ENCODE data around the gene PIH1D1. TPM values are rescaled to one million over a fixed set of nuclear protein-coding genes. Genes with fewer than 3 reads are reported as not detected.
A peak's percentile ranks its signal among the peaks of the same experiment; 100 is the strongest.

PIH1D1 gene
- total RNA-seq (10 to 100 TPM; 45.0 to 74.7 TPM), polyA plus RNA-seq (100 to 1,000 TPM in 1 of 2 donors, 10 to 100 TPM in 1; 53.7 to 124 TPM)
- long read RNA-seq, donor 1, transcript PIH1D1-201 (9 exons, 1,192 nt) = major isoform, 72 of 98 reads
- long read RNA-seq, donor 1, partial matches to known transcripts = 2 of 98 reads
- long read RNA-seq, donor 1, other reads (novel, unspliced or antisense) = 23 of 98 reads
- long read RNA-seq, donor 2, transcript PIH1D1-201 (9 exons, 1,192 nt) = major isoform, 10 of 28 reads
- long read RNA-seq, donor 2, partial matches to known transcripts = 6 of 28 reads
- long read RNA-seq, donor 2, other reads (novel, unspliced or antisense) = 12 of 28 reads

- H3K36me3 ChIP-seq (ENCODE audit: control insufficient read depth in 1 of 2, insufficient read depth in 2 of 2, low read length in 1 of 2) = no peaks in the 10 kb centered on the region
- H3K27ac ChIP-seq (ENCODE audit: low read depth in 1 of 2, low read length in 2 of 2) = peak within 1 kb of the TSS; percentile 33 to 77
- ATAC-seq (ENCODE audit: low FRiP score) (peak; percentile 86), DNase-seq (peak; percentile 97 to 98)
- WGBS, 2 donors = 1% methylated on average over 42 of the region's 42 CpGs
- H3K4me1 ChIP-seq (ENCODE audit: control insufficient read depth in 1 of 2, insufficient read depth in 2 of 2, low read length in 2 of 2) = no peaks in the 10 kb centered on the region
- peak within 1 kb of the TSS; percentile 19 to 63 for H3K4me3 ChIP-seq (ENCODE audit: low read length in 2 of 2)
- H3K27me3 ChIP-seq (ENCODE audit: control insufficient read depth in 1 of 2, insufficient read depth in 2 of 2, low read length in 1 of 2) = no peaks in the 10 kb centered on the region
- H3K9me3 ChIP-seq (ENCODE audit: control insufficient read depth, low read length) = no peaks in the 10 kb centered on the region
- intact Hi-C loops (cut with DNase I) = loop anchor here in 1 of 2 donors (2.0 kb wide), 1 partner anchor 89 kb away; the partner anchor contains the start of genes DKKL1 and TEAD2
Measured at GRCh38 chr19:49451430-49452181, at the start of gene PIH1D1. Gene PIH1D1 (minus strand): TSS chr19:49451814. CDS start chr19:49451574, 240 bp downstream.

- Histone ChIP-seq H3K27ac (ENCODE audit: low read depth in 1 of 2, low read length in 2 of 2) (no peak overlapping the region), H3K4me3 (ENCODE audit: low read length in 2 of 2) (no peak overlapping the region), H3K36me3 (ENCODE audit: control insufficient read depth in 1 of 2, insufficient read depth in 2 of 2, low read length in 1 of 2) (peaks cover 2 to 4% of the 10 kb centered on the region in 2 donors), H3K4me1 (ENCODE audit: control insufficient read depth in 1 of 2, insufficient read depth in 2 of 2, low read length in 2 of 2) (no peaks in the 10 kb centered on the region), H3K9me3 (ENCODE audit: control insufficient read depth, low read length) (no peaks in the 10 kb centered on the region), H3K27me3 (ENCODE audit: control insufficient read depth in 1 of 2, insufficient read depth in 2 of 2, low read length in 1 of 2) (no peaks in the 10 kb centered on the region)
- intact Hi-C loops (cut with DNase I) = loop anchor here in 1 of 2 donors (10.0 kb wide), 1 partner anchor 176 kb away; the partner anchor contains the start of gene PRMT1
- WGBS, 2 donors = 74 to 77% methylated on average over 19 of the region's 19 CpGs
- ATAC-seq (ENCODE audit: low FRiP score) = no peak
- no peak for DNase-seq
Measured at GRCh38 chr19:49499030-49499670, 47.5 kb upstream of the PIH1D1 start.

GRCh38 chr19:49498475-49498874, 46.9 kb upstream of the PIH1D1 start:
- Histone ChIP-seq H3K4me1 (ENCODE audit: control insufficient read depth in 1 of 2, insufficient read depth in 2 of 2, low read length in 2 of 2) (no peaks in the 10 kb centered on the region), H3K9me3 (ENCODE audit: control insufficient read depth, low read length) (no peaks in the 10 kb centered on the region), H3K36me3 (ENCODE audit: control insufficient read depth in 1 of 2, insufficient read depth in 2 of 2, low read length in 1 of 2) (peaks cover 2 to 4% of the 10 kb centered on the region in 2 donors), H3K4me3 (ENCODE audit: low read length in 2 of 2) (no peak overlapping the region), H3K27me3 (ENCODE audit: control insufficient read depth in 1 of 2, insufficient read depth in 2 of 2, low read length in 1 of 2) (no peaks in the 10 kb centered on the region), H3K27ac (ENCODE audit: low read depth in 1 of 2, low read length in 2 of 2) (no peak overlapping the region)
- WGBS, 2 donors = 80 to 90% methylated on average over 7 of the region's 7 CpGs
- ATAC-seq (ENCODE audit: low FRiP score) (no peak), DNase-seq (no peak)
- intact Hi-C loops (cut with DNase I) = loop anchor here in 1 of 2 donors (10.0 kb wide), 1 partner anchor 176 kb away; the partner anchor contains the start of gene PRMT1

GRCh38 chr19:49497789-49498103, 46.1 kb upstream of the PIH1D1 start:
- no peak overlapping the region for H3K4me3 ChIP-seq (ENCODE audit: low read length in 2 of 2)
- intact Hi-C loops (cut with DNase I) = loop anchor here in 1 of 2 donors (10.0 kb wide), 1 partner anchor 177 kb away; the partner anchor contains the start of gene PRMT1
- H3K9me3 ChIP-seq (ENCODE audit: control insufficient read depth, low read length) = no peaks in the 10 kb centered on the region
- H3K4me1 ChIP-seq (ENCODE audit: control insufficient read depth in 1 of 2, insufficient read depth in 2 of 2, low read length in 2 of 2) = no peaks in the 10 kb centered on the region
- DNase-seq (no peak), ATAC-seq (ENCODE audit: low FRiP score) (no peak)
- WGBS, 2 donors = 90 to 92% methylated on average over 12 of the region's 12 CpGs
- H3K36me3 ChIP-seq (ENCODE audit: control insufficient read depth in 1 of 2, insufficient read depth in 2 of 2, low read length in 1 of 2) = peaks cover 2 to 4% of the 10 kb centered on the region in 2 donors
- no peaks in the 10 kb centered on the region for H3K27me3 ChIP-seq (ENCODE audit: control insufficient read depth in 1 of 2, insufficient read depth in 2 of 2, low read length in 1 of 2)
- H3K27ac ChIP-seq (ENCODE audit: low read depth in 1 of 2, low read length in 2 of 2) = no peak overlapping the region

GRCh38 chr19:49497047-49497788, 45.6 kb upstream of the PIH1D1 start:
- H3K9me3 ChIP-seq (ENCODE audit: control insufficient read depth, low read length) = no peaks in the 10 kb centered on the region
- DNase-seq (peak in 1 of 2 donors; percentile 86), ATAC-seq (ENCODE audit: low FRiP score) (no peak)
- H3K4me3 ChIP-seq (ENCODE audit: low read length in 2 of 2) = peak overlapping the region; percentile 77 to 93
- no peaks in the 10 kb centered on the region for H3K4me1 ChIP-seq (ENCODE audit: control insufficient read depth in 1 of 2, insufficient read depth in 2 of 2, low read length in 2 of 2)
- H3K27me3 ChIP-seq (ENCODE audit: control insufficient read depth in 1 of 2, insufficient read depth in 2 of 2, low read length in 1 of 2) = no peaks in the 10 kb centered on the region
- H3K36me3 ChIP-seq (ENCODE audit: control insufficient read depth in 1 of 2, insufficient read depth in 2 of 2, low read length in 1 of 2) = peaks cover 2 to 4% of the 10 kb centered on the region in 2 donors
- 23 to 25% methylated on average over 22 of the region's 22 CpGs for WGBS, 2 donors
- intact Hi-C loops (cut with DNase I) = loop anchor here in 1 of 2 donors (10.0 kb wide), 1 partner anchor 178 kb away; the partner anchor contains the start of gene PRMT1
- peak overlapping the region in 1 of 2 donors; percentile 52 for H3K27ac ChIP-seq (ENCODE audit: low read depth in 1 of 2, low read length in 2 of 2)

GRCh38 chr19:49496574-49497008, 45.0 kb upstream of the PIH1D1 start:
- H3K9me3 ChIP-seq (ENCODE audit: control insufficient read depth, low read length) = no peaks in the 10 kb centered on the region
- DNase-seq (no peak), ATAC-seq (ENCODE audit: low FRiP score) (no peak)
- no peaks in the 10 kb centered on the region for H3K4me1 ChIP-seq (ENCODE audit: control insufficient read depth in 1 of 2, insufficient read depth in 2 of 2, low read length in 2 of 2)
- no peaks in the 10 kb centered on the region for H3K27me3 ChIP-seq (ENCODE audit: control insufficient read depth in 1 of 2, insufficient read depth in 2 of 2, low read length in 1 of 2)
- H3K36me3 ChIP-seq (ENCODE audit: control insufficient read depth in 1 of 2, insufficient read depth in 2 of 2, low read length in 1 of 2) = peaks cover 4% of the 10 kb centered on the region in 2 donors
- WGBS, 2 donors = 0 to 1% methylated on average over 11 of the region's 11 CpGs
- H3K4me3 ChIP-seq (ENCODE audit: low read length in 2 of 2) = peak overlapping the region; percentile 77 to 93
- H3K27ac ChIP-seq (ENCODE audit: low read depth in 1 of 2, low read length in 2 of 2) = peak overlapping the region in 1 of 2 donors; percentile 80
- intact Hi-C loops (cut with DNase I) = loop anchor here (1.0 to 10.0 kb wide), 2 partner anchors 9 to 178 kb away; partner anchors contain the start of genes PRMT1 (in 1 of the 2) and RPL13A (in 1 of the 2)

GRCh38 chr19:49492573-49493405, 41.2 kb upstream of the PIH1D1 start:
- Histone ChIP-seq H3K27me3 (ENCODE audit: control insufficient read depth in 1 of 2, insufficient read depth in 2 of 2, low read length in 1 of 2) (no peaks in the 10 kb centered on the region), H3K9me3 (ENCODE audit: control insufficient read depth, low read length) (no peaks in the 10 kb centered on the region), H3K4me3 (ENCODE audit: low read length in 2 of 2) (no peak overlapping the region), H3K4me1 (ENCODE audit: control insufficient read depth in 1 of 2, insufficient read depth in 2 of 2, low read length in 2 of 2) (no peaks in the 10 kb centered on the region), H3K36me3 (ENCODE audit: control insufficient read depth in 1 of 2, insufficient read depth in 2 of 2, low read length in 1 of 2) (peaks cover 0 to 12% of the 10 kb centered on the region in 2 donors), H3K27ac (ENCODE audit: low read depth in 1 of 2, low read length in 2 of 2) (no peak overlapping the region)
- ATAC-seq (ENCODE audit: low FRiP score) (no peak), DNase-seq (no peak)
- intact Hi-C loops (cut with DNase I) = loop anchor here in 1 of 2 donors (10.0 kb wide), 1 partner anchor 182 kb away; the partner anchor contains the start of gene PRMT1
- WGBS, 2 donors = 49 to 51% methylated on average over 12 of the region's 12 CpGs

Measured in aorta (tissue), 5 donors.